Natural killer cell (primary cell): ENCODE data around the gene KRTAP12-1. TPM values are rescaled to one million over a fixed set of nuclear protein-coding genes. Genes with fewer than 3 reads are reported as not detected.
A peak's percentile ranks its signal among the peaks of the same experiment; 100 is the strongest.

ENCODE experiments used
- ATAC-seq, 3 donors: fragments of 150-1000 bp in 2 of 3; fragments of 200-7000 bp in 1 of 3; cut with Tn5 transposase; 1 replicate in 1 of 3; 2 replicates in 2 of 3; pipeline ENCODE4 v1.10.0; 2021; ENCODE audit warnings: mild to moderate bottlenecking in 2 of 3, moderate library complexity in 2 of 3
- DNase-seq, 2 donors: peaks; one replicate each; pipeline versions ENCODE4 v3.0.0 to v3.0.0-alpha.2; 2013 to 2021; ENCODE audit warnings: mixed read lengths in 1 of 2
- H3K27ac ChIP-seq: one replicate; pipeline ENCODE4 v1.5.1; 2013; ENCODE audit warnings: mild to moderate bottlenecking, low read length
- H3K27me3 ChIP-seq: one replicate; pipeline ENCODE4 v1.6.1; 2013; ENCODE audit warnings: low read length; ENCODE audit not compliant: control insufficient read depth, insufficient read depth
- H3K36me3 ChIP-seq: one replicate; pipeline ENCODE4 v1.6.1; 2013; ENCODE audit warnings: low read length; ENCODE audit not compliant: control insufficient read depth, insufficient read depth
- H3K4me1 ChIP-seq: one replicate; pipeline ENCODE4 v1.6.1; 2013; ENCODE audit warnings: low read length; ENCODE audit not compliant: control insufficient read depth, insufficient read depth
- H3K4me3 ChIP-seq: one replicate; pipeline ENCODE4 v1.5.1; 2013; ENCODE audit warnings: low read length
- H3K9me3 ChIP-seq: one replicate; pipeline ENCODE4 v1.6.1; 2013; ENCODE audit warnings: low read length; ENCODE audit not compliant: control insufficient read depth, insufficient read depth
- H3K27ac Mint-ChIP-seq, 2 donors: one replicate each; pipeline ENCODE4 v1.8.0; 2022; ENCODE audit warnings: mild to moderate bottlenecking in 2 of 2, mixed read lengths in 2 of 2, moderate library complexity in 1 of 2
- H3K27me3 Mint-ChIP-seq, 2 donors: one replicate each; pipeline ENCODE4 v1.8.0; 2022; ENCODE audit warnings: low read depth in 2 of 2, mixed read lengths in 2 of 2
- H3K36me3 Mint-ChIP-seq: one replicate; pipeline ENCODE4 v1.8.0; 2022; ENCODE audit warnings: mixed read lengths
- H3K4me1 Mint-ChIP-seq, 2 donors: one replicate each; pipeline ENCODE4 v1.8.0; 2022; ENCODE audit warnings: mixed read lengths in 2 of 2
- H3K4me3 Mint-ChIP-seq: one replicate; pipeline ENCODE4 v1.8.0; 2022; ENCODE audit warnings: mild to moderate bottlenecking, moderate library complexity, mixed read lengths
- H3K9me3 Mint-ChIP-seq, 2 donors: one replicate each; pipeline ENCODE4 v1.8.0; 2022; ENCODE audit warnings: mixed read lengths in 2 of 2
- WGBS: methylation state at CpG from one replicate; pipeline ENCODE4 v1.1.7; 2013; ENCODE audit warnings: missing lambda C conversion rate; ENCODE audit not compliant: insufficient coverage; 5-methylcytosine and 5-hydroxymethylcytosine counted together
- intact Hi-C: fragments of 100-400 bp; cut with micrococcal nuclease; formaldehyde crosslinking; loops from one replicate; pipeline ENCODE4 v1.14.2; 2022
- total RNA-seq, 4 donors: library from RNA; stranded (reverse); fragments of 120-200 nt in 1 of 4; gene quantifications; one replicate each; pipeline versions ENCODE4 v1.2.3 to v1.2.4, GENCODE V29; 2013 to 2022
- TF ChIP-seq, protein P1 (sequence below): fragments of 200-600 bp; IDR thresholded peaks from one replicate; pipeline ENCODE4 v1.8.0; 2022; ENCODE audit warnings: antibody characterized with exemption

KRTAP12-1 gene
- total RNA-seq, 3 donors from 2014 or later (not counting 1 experiment from before 2014, with no cell fraction given) = not detected

DNA sequence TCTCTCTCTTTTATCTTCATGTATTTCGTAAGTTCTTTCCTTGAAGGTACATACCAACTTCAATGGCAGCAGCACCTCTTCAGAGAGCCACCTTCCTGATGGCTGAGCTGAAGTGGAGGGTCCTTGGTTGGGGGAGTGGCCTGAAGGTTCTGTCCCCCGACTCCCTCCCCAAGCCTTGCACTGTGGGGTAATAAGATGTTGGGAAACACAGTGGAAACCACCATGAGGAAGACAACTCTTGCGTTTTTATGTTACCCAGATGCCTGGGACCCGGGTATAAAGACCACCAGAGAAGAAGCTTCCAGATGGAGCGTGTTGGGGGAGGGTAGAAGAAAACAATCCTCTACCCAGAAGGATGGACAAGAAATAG lies 23.4 kb downstream of the KRTAP12-1 start:
- Histone ChIP-seq H3K27ac (peak overlapping the region; percentile 81), H3K36me3 (no peaks in the 10 kb centered on the region), H3K27me3 (no peaks in the 10 kb centered on the region), H3K9me3 (peaks cover 13% of the 10 kb centered on the region), H3K4me1 (peaks cover 57% of the 10 kb centered on the region), H3K4me3 (no peak overlapping the region)
- H3K4me1 Mint-ChIP-seq = peaks cover 55 to 56% of the 10 kb centered on the region in 2 donors
- H3K9me3 Mint-ChIP-seq = peaks cover 2 to 12% of the 10 kb centered on the region in 2 donors
- 62% methylated on average over 4 of the region's 5 CpGs for WGBS
- peak overlapping the region; percentile 89 to 94 for H3K27ac Mint-ChIP-seq
- H3K4me3 Mint-ChIP-seq = peak overlapping the region; percentile 74
- H3K27me3 Mint-ChIP-seq = peaks cover 5 to 7% of the 10 kb centered on the region in 2 donors
- DNase-seq (no peak), ATAC-seq (no peak)
- H3K36me3 Mint-ChIP-seq = peaks cover 18% of the 10 kb centered on the region
- intact Hi-C loops = loop anchor here (2.0 kb wide), 1 partner anchor 32 kb away; the partner anchor contains the start of gene KRTAP10-9
- TF ChIP-seq, protein P1, sequence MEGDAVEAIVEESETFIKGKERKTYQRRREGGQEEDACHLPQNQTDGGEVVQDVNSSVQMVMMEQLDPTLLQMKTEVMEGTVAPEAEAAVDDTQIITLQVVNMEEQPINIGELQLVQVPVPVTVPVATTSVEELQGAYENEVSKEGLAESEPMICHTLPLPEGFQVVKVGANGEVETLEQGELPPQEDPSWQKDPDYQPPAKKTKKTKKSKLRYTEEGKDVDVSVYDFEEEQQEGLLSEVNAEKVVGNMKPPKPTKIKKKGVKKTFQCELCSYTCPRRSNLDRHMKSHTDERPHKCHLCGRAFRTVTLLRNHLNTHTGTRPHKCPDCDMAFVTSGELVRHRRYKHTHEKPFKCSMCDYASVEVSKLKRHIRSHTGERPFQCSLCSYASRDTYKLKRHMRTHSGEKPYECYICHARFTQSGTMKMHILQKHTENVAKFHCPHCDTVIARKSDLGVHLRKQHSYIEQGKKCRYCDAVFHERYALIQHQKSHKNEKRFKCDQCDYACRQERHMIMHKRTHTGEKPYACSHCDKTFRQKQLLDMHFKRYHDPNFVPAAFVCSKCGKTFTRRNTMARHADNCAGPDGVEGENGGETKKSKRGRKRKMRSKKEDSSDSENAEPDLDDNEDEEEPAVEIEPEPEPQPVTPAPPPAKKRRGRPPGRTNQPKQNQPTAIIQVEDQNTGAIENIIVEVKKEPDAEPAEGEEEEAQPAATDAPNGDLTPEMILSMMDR = no peak

DNA sequence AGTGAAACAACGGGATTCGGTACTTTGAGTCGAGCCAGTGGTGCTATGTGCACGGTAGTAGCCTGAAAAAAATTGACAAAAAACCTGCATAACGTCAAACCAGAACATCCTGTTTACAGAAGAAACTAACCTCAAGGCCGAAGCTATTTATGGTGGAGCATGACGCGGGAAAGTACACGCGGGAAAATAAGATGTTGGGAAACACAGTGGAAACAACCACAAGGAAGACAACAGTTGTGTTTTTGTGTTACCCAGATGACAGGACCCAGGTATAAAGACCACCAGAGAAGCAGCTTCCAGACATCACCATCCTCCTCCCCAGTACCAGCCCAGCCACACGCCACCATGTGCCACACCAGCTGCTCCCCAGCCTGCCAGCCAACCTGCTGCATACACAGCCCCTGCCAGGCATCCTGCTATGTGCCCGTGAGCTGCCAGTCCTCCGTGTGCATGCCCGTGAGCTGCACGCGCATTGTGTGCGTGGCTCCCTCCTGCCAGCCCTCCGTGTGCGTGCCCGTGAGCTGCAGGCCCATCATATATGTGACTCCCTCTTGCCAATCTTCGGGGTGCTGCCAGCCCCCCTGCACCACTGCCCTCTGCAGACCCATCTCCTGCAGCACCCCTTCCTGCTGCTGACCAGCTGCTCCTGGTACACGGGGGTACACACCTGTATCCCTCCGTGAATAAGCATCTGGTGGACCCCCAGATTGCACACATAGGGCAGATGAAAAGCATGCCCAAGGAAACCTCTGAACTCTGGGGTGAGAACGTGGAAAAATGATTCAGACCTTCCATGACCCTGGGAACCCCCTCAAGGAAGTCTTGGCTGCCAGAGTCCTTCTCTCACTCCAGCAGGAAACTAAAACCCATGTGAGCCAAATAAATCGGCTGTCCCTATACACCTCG lies 24.1 kb downstream of the KRTAP12-1 start, which contains the start of gene KRTAP12-3:
Gene KRTAP12-3, plus strand, starts transcription at position 298 of the 906 bp plus-strand sequence. Its CDS starts 48 bp downstream, at position 346.
- ATAC-seq (peak; percentile 76 to 86 (median 77)), DNase-seq (peak; percentile 49 to 90)
- intact Hi-C loops = loop anchor here (2.0 kb wide), 2 partner anchors 31 to 39 kb away; partner anchors contain the start of gene KRTAP10-9
- TF ChIP-seq, protein P1 = no peak
- H3K4me1 ChIP-seq = peaks cover 57% of the 10 kb centered on the region
- H3K4me3 Mint-ChIP-seq = peak within 1 kb of the TSS; percentile 74
- WGBS = 57% methylated on average over 26 of the region's 26 CpGs
- peaks cover 18% of the 10 kb centered on the region for H3K36me3 Mint-ChIP-seq
- H3K27ac ChIP-seq = peak within 1 kb of the TSS; percentile 81
- H3K4me3 ChIP-seq = no peak within 1 kb of the TSS
- peaks cover 13% of the 10 kb centered on the region for H3K9me3 ChIP-seq
- H3K27me3 ChIP-seq = no peaks in the 10 kb centered on the region
- H3K27me3 Mint-ChIP-seq = peaks cover 5 to 7% of the 10 kb centered on the region in 2 donors
- H3K27ac Mint-ChIP-seq = peak within 1 kb of the TSS; percentile 89 to 94
- H3K4me1 Mint-ChIP-seq = peaks cover 55 to 56% of the 10 kb centered on the region in 2 donors
- H3K9me3 Mint-ChIP-seq = peaks cover 2 to 12% of the 10 kb centered on the region in 2 donors
- H3K36me3 ChIP-seq = no peaks in the 10 kb centered on the region

DNA sequence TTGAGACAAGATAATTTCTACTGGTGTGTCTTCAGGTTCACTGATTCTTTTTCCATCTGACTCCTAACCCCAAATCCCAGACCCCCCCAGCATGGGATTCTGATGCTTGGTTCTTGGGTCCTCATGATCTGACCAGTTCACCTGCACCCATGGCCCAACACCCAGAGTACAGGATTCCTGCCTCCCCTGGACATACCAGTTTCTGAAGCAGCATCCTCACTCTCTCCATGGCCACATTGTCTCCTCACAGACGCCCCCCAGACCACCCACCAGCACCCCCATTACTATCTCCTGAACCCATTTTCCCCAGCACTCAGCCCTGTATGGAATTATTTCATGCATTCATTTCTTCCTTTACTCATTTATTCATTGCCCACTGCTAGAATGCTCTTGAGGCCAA lies 25.1 kb downstream of the KRTAP12-1 start:
- H3K4me1 ChIP-seq = peaks cover 57% of the 10 kb centered on the region
- intact Hi-C loops = loop anchor here (2.0 kb wide), 1 partner anchor 38 kb away; no protein-coding TSS in a partner anchor
- ATAC-seq (no peak), DNase-seq (no peak)
- H3K27ac Mint-ChIP-seq = peak overlapping the region; percentile 89 to 94
- 63% methylated on average over 1 of the region's 1 CpG for WGBS
- no peak overlapping the region for H3K4me3 ChIP-seq
- no peaks in the 10 kb centered on the region for H3K27me3 ChIP-seq
- H3K9me3 Mint-ChIP-seq = peaks cover 2 to 10% of the 10 kb centered on the region in 2 donors
- peaks cover 5 to 7% of the 10 kb centered on the region in 2 donors for H3K27me3 Mint-ChIP-seq
- TF ChIP-seq, protein P1 = no peak
- peaks cover 18% of the 10 kb centered on the region for H3K36me3 Mint-ChIP-seq
- H3K4me3 Mint-ChIP-seq = peak overlapping the region; percentile 74
- H3K36me3 ChIP-seq = no peaks in the 10 kb centered on the region
- peaks cover 55 to 56% of the 10 kb centered on the region in 2 donors for H3K4me1 Mint-ChIP-seq
- H3K9me3 ChIP-seq = peaks cover 13% of the 10 kb centered on the region
- H3K27ac ChIP-seq = peak overlapping the region; percentile 81
